Fibroblast of skin of back (primary cell): Measurements from ENCODE around the gene INTS11.

ENCODE experiments used
- DNase-seq: peaks from one replicate; pipeline ENCODE4 v3.0.0-alpha.2; 2013

The INTS11 gene

GRCh38 chr1:1299686-1300351 is 24.6 kb downstream of the INTS11 start:
- DNase-seq: no peak

DNA sequence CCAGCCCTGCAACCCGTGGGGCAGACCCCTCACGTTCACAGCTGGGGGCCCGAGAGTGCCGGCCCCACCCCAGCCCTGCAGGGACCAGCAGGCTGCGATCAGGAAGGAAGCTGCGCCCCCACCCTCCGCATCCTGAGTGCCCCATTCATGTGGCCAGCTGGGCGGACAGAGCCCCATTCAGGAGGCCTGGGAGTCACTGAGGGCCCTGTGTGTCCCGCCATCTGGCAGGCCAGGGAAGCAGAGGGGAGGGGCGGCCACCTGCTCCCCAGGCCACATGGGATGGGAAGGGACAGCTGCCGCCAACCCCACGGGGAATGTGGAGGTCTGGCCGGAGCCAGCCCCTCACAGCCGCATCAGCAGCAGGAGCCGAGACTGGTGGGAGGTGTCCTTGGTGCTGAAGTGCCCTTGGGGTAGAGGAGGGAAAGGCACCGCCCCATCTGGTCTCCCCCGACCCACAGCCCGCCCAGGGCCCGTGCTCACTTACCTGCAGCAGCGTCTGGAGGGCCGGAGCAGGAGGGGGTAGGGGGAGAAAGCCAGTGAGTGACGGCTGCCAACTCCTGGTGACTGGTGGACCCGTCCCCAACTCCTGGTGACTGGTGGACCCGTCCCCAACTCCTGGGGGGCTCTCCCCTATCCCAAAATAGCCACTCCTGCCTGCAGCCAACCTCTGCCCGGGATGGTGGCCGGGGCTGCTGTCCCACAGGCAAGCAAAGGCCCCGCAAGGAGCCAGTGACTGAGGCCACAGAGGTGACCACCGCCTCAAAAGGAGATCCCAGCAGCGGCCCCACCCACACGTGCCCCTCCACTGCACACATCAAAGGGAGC is 25.4 kb downstream of the INTS11 start:
- no peak for DNase-seq

GRCh38 chr1:1297802-1298424 is 26.5 kb downstream of the INTS11 start:
- no peak for DNase-seq

DNA sequence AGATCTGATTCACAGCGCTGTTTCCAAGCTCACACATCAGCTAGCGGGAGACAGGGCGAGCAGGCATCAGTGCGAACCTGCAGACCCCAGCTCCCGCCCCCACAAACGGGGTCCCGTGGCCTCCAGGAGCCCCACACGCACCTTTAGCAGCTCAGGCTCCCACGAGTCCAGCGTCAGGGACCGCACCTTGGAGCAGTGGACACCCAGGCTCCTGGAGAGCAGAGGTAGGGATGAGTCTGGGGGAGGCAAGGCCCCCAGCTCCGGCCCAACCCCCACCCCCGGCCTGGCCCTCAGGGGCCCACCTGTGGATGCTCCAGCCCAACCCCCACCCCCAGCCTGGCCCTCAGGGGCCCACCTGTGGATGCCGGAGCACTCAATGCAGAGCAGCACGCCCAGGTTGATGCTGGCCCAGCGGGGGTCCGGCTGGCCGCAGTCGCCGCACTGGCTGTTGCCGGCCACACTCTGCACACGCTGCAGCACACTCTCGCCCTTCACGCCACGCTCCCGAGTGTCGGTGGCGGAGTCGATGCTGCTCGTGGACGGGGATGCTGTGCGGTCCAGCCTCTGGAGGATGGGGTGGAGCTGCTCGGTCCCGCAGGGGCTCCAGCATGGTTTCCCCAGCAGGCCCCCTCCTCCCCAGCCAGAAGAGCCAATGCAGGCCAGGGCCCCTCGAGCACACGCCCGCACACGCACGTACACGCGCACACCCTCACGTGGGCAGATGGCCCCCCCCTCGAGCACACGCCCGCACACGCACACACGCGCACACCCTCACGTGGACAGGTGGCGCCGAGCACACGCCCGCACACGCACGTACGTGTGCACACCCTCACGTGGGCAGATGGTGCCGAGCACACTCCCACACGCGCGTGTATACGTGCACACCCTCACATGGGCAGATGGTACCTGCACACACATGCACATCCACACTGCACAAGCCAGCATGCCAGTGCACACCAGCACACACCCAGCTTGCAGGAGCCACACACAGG is 28.1 kb downstream of the INTS11 start:
- no peak for DNase-seq

- no peak for DNase-seq
Observed at GRCh38 chr1:1295154-1295923, 29.1 kb downstream of the INTS11 start.

DNA sequence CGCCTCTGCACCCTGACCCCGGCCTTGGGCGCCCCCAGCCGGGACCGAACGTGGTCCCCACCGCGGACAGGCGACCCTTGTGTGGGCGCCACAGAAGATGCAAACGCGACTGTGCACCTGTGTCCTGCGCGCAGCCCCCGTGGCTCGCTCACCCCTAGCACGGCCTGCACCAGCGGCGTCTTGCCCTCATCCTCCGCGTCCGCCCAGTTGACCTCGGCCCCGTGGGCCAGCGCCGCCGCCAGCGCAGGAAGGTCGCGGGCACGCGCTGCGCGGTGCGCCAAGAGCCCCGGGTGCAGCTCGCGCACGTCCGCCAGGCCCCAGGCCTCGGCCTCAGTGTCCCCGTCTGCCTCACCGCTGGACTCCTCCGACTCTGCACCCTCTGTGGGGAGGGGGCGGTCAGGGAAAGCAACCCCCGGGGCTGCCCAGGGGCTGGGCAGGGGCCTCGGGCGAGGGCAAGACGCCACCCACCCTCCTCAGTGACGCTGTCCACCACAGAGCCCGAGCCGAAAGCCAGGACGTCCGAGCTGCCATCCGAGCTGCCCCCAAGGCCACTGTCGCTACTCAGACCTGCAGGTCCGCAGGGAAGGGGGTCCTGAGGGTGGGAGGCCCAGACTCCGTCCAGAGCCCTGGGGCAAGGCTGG is 30.1 kb downstream of the INTS11 start:
- DNase-seq: no peak

DNA sequence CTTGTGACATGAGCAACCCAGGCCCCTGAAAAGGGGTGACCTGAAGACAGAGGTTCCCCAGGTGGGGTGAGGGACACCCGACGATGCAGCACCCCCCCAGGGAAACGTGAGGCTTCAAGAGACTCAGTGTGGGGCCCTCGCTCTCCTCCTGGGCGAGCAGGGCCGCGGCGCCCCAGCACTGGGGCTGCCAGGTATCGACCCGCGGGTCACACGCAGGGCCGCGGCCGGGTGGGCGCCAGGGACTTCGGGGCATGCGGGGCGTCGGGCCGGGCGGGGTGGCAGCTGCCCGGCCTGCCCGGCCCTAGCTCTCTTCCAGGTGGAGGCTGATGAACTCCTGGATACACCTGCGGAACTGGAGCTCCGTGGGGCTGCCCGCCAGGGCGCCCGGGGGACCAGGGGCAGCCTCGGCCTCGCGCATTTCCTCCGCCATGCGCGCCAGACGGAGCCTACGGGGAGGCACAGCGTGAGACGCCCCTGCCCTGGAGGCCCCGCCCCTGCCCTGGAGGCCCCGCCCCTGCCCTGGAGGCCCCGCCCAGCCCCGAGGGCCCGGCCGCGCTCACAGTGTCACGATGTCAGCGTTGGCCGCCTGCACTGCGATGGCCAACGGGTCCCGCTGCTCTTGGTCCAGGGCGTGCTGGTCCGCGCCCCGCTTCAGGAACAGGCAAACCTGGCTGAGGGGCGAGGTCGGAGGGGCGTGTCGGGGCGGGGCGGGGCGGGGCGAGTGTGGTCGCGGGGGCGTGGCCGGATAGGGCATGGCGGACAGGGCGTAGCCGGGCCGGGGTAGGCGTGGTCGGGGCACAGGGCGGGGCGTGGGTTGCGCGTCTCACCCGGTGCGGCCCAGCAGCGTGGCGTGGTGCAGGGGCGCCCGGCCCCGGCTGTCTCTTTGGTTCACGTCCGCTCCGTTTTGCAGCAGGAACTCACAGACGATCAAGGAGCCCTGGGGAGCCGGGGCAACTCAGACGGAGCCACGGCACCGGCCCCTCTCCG is 30.9 kb downstream of the INTS11 start:
- no peak for DNase-seq

GRCh38 chr1:1292851-1293250 is 31.6 kb downstream of the INTS11 start:
- DNase-seq: no peak

DNA sequence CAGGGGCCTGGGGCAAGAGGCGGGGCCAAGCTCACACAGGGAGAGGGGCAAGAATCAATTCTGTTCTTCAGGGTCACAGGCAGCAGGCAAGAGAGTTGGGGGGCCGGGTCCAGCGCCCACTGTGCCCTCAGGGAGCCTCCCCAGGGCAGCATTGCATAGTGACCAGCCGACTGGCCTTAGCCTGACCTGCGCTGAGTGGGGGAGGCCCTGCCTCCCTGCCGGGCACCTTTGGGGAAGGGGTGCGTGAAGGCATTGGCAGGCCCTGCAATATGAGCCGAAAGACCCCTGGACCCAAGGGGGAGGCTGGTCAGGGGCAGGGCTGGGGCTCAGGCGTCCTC is 32.0 kb downstream of the INTS11 start:
- no peak for DNase-seq

DNA sequence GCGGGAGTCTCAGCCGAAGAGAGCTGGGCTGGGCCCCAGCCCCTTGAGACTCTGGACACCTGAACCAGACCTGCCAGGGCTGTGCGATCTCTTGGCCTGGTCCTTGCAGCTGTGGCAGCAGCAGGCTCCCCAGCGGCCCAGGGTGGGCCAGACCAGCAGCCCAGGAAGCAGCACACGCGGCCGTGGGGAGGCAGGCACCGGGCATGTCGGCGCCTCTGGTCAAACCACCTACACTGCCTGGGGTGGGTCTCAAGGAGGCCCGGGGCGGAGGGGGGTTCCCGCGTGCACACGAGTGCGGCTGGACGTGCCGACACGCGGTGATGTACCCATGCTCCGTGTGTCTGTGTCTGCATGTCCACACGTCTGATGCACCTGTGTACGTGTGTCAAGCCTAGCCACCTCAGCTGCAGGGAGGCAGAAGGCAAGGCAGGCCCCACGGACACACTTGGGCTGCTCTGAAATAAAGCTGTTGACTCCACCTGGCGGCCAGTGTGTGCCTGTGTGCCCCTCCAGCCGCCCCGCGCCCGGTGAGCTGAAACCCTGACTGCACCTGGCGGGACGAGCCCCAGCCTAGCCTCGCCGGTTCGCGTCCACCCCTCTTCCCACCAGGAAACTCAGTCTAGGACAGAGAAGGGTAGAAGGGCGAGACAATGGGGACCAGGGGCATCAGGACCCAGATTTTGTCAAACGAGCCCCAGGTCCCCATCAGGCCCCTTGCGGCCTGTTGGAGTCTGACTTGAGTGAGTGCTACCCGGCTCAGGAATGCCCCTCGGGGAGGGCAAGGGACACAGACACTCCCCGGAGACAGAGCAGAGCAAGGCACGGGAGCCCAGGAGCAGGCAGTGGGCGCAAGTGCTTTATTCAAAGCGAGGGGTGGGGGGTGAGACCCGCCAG is 32.7 kb downstream of the INTS11 start:
- peak; percentile 58 for DNase-seq

DNA sequence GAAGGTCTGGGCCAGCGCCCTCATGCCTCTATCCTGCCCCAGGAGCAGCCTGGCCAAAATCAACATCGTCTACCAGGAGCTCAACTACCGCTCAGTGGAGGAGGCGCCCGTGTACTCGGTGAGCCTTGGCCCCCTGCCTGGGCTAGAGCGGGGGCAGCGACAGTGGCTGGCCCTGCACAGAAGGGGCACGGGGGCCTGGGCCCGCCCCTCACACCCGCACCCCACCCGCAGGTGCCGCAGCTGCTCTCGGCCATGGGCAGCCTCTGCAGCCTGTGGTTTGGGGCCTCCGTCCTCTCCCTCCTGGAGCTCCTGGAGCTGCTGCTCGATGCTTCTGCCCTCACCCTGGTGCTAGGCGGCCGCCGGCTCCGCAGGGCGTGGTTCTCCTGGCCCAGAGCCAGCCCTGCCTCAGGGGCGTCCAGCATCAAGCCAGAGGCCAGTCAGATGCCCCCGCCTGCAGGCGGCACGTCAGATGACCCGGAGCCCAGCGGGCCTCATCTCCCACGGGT is 33.4 kb downstream of the INTS11 start:
- no peak for DNase-seq

DNA sequence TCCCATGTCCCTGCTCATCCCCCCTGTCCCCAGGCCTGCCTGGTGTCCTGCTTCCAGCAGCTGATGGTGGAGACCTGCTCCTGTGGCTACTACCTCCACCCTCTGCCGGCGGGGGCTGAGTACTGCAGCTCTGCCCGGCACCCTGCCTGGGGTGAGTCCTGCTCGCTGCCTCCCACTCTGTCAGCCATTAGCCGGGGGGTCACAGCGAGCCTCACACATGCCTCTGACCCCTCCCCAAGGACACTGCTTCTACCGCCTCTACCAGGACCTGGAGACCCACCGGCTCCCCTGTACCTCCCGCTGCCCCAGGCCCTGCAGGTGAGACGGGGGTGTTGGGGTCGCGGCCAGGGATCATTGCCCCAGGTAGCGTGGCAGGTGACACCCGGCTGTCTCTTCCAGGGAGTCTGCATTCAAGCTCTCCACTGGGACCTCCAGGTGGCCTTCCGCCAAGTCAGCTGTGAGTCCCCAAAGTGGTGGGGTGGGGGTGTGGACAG is 34.2 kb downstream of the INTS11 start:
- peak; percentile 51 for DNase-seq

DNA sequence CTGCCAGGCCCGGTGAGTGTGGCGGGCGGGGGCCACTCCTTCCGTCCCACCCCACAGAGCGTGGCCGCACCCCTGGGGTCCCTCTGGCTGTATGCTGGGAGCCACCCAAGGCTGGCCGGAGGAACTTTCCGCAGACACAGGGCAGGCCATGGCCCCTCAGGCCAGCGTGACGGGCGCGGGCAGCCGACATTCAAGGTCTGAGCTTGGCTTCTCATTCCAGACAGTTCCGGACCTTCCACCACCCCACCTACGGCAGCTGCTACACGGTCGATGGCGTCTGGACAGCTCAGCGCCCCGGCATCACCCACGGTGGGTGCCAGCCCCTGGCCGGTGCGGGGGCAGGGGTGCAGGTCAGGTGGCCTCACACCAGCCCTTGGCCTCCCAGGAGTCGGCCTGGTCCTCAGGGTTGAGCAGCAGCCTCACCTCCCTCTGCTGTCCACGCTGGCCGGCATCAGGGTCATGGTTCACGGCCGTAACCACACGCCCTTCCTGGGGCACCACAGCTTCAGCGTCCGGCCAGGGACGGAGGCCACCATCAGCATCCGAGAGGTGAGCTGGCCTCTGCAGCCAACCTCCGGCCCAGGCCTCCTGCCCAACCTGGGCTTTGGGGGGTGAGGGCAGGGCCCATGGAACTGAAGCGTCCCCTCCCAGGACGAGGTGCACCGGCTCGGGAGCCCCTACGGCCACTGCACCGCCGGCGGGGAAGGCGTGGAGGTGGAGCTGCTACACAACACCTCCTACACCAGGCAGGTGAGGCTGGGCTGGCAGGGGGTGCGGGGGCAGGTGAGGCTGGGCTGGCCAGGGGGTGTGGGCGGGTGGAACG is 37.0 kb downstream of the INTS11 start:
- DNase-seq: no peak

- DNase-seq: no peak
Observed at GRCh38 chr1:1286313-1287261, 37.9 kb downstream of the INTS11 start.

GRCh38 chr1:1285611-1286311 is 38.7 kb downstream of the INTS11 start:
- DNase-seq: no peak

DNA sequence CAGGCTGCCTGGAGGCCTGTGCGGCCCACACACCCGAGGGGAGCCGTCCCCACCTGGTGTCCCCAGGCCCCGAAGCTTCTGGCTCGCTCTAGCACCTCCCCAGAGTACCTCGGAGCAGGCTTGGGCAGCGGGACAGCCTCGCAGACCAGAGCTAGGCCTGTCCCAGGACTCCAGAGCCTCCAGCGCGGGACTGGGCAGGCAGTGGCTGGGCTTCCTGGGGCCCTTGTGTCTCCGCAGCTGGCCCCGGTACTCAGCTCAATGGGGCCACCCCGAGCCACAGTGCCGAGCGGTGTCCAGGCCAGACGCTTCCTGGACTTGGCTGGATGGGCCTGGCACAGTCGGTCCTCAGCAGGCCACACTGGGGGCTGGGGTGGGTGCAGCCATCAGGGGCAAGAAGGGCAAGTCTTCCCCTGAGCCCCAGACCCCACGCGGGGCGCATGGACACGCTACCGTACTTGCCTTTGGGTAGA is 39.3 kb downstream of the INTS11 start:
- no peak for DNase-seq
